Esophagus muscularis mucosa (tissue), 4 donors: ENCODE results near the gene OR4D2.

ENCODE experiments used
- EP300 ChIP-seq: sonication (generic); formaldehyde crosslinking; IDR thresholded peaks from one replicate; pipeline ENCODE4 v1.6.1; 2017; ENCODE audit warnings: antibody characterized with exemption
- POLR2A ChIP-seq: fragments of 450-650 bp; IDR thresholded peaks from one replicate; pipeline ENCODE4 v1.6.1; 2017; ENCODE audit warnings: antibody characterized with exemption, moderate library complexity, mild to moderate bottlenecking, low read depth
- POLR2AphosphoS5 ChIP-seq, 2 donors: sonication (generic); formaldehyde crosslinking; IDR thresholded peaks; one replicate each; pipeline ENCODE4 v1.6.1; 2017; ENCODE audit warnings: antibody characterized with exemption in 2 of 2
- TF ChIP-seq, protein P1 (sequence below), 3 experiments: fragments of 200-600 bp in 2 of 3; fragments of 450-650 bp in 1 of 3; sonication (generic) in 2 of 3; IDR thresholded peaks; one replicate each; pipeline ENCODE4 v1.5.1; 2017 to 2019; ENCODE audit warnings: antibody characterized with exemption in 3 of 3, mild to moderate bottlenecking in 2 of 3, moderate library complexity in 1 of 3

DNA sequence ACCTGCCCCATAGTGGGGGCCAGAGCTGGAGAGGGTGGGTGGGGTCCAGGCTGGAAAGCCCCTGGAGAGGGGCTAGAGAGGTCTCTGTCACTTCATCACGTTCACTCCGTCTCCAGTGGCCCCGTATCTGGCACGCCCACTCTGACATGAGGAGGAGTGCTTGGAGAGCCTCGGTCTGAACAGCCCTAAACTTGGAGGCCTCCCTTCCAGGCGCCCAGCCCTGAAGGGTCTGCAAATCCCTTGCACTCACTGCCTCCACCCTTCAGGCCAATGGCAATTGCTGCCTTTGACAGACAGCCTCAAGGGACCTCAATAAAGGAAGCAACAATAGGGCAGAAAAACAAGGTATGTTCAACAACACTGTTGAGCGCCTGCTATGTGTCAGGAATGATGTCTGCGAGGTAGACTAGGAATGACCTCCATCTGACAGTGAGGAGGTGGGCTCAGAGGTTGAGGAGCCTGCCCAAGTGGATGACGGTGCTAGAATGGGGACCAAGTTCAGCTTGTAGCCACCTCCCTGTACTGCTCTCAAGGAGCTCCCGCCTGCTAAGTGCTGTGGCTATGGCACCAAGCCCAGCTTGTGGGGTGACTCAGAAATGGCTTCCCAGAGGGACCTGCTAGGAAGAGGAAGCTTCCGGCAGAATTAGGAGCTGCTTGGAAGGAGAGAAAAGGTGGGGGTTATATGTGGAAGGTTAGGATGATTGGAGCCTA lies 22.8 kb downstream of the OR4D2 start:
- no peak for TF ChIP-seq POLR2AphosphoS5 (IDR thresholded peaks at IDR 0.05)
- TF ChIP-seq POLR2A: no peak
- TF ChIP-seq, protein P1, sequence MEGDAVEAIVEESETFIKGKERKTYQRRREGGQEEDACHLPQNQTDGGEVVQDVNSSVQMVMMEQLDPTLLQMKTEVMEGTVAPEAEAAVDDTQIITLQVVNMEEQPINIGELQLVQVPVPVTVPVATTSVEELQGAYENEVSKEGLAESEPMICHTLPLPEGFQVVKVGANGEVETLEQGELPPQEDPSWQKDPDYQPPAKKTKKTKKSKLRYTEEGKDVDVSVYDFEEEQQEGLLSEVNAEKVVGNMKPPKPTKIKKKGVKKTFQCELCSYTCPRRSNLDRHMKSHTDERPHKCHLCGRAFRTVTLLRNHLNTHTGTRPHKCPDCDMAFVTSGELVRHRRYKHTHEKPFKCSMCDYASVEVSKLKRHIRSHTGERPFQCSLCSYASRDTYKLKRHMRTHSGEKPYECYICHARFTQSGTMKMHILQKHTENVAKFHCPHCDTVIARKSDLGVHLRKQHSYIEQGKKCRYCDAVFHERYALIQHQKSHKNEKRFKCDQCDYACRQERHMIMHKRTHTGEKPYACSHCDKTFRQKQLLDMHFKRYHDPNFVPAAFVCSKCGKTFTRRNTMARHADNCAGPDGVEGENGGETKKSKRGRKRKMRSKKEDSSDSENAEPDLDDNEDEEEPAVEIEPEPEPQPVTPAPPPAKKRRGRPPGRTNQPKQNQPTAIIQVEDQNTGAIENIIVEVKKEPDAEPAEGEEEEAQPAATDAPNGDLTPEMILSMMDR (IDR thresholded peaks at IDR 0.05): no peak
- no peak for TF ChIP-seq EP300
